ENCODE measurements around the gene ALOX5. TPM values are rescaled to one million over a fixed set of nuclear protein-coding genes. Genes with fewer than 3 reads are reported as not detected.

ALOX5 gene
- total RNA-seq, 1 experiment from 2014 or later, result 6.1 TPM

DNA sequence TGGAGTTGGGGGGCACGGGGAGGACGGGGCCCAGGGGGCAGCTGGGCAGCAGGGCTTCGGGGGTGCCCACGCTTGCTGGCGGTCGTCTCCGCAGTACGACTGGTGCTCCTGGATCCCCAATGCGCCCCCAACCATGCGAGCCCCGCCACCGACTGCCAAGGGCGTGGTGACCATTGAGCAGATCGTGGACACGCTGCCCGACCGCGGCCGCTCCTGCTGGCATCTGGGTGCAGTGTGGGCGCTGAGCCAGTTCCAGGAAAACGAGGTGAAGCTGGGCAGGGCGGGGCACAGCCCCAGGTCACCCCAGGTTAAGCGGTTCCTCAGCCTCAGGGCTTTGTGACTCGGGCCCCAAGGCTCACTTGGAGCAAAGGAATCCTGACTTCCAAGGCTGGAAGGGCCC, 70.0 kb downstream of the ALOX5 start (continued):
- TF ChIP-seq, protein P1, sequence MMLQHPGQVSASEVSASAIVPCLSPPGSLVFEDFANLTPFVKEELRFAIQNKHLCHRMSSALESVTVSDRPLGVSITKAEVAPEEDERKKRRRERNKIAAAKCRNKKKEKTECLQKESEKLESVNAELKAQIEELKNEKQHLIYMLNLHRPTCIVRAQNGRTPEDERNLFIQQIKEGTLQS (IDR thresholded peaks at IDR 0.05), result no peak
- TF ChIP-seq, protein P2, sequence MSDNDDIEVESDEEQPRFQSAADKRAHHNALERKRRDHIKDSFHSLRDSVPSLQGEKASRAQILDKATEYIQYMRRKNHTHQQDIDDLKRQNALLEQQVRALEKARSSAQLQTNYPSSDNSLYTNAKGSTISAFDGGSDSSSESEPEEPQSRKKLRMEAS (IDR thresholded peaks at IDR 0.05), result no peak

DNA sequence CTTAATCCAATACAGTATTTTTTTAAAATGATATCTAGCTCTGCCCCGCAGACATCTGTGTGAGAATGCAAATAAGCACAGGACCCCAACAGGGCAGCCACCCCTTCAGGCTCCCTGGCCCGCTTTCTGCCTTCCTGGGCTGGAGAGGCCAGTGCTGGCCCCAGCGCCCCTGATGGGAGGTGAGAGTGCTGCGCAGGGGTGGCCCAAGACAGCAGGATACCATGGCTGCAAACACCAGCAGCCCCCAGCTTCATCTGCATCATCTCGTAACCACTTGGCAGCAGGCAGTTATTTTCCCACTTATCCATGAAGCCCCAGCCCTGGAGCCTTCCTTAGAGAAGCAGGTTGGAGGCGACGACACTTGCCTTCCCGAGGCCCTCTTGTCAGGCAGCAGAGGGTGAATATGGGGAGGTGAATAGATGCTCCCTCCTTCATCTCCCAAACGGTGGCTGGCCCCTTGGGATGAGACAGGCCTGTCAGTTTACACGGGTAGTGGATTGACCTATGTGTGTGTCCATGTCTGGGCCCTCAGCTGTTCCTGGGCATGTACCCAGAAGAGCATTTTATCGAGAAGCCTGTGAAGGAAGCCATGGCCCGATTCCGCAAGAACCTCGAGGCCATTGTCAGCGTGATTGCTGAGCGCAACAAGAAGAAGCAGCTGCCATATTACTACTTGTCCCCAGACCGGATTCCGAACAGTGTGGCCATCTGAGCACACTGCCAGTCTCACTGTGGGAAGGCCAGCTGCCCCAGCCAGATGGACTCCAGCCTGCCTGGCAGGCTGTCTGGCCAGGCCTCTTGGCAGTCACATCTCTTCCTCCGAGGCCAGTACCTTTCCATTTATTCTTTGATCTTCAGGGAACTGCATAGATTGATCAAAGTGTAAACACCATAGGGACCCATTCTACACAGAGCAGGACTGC, 71.2 kb downstream of the ALOX5 start:
- Histone ChIP-seq H3K9me2 (ENCODE audit: insufficient read depth) (no peaks in the 10 kb centered on the region), H3K4me2 (ENCODE audit: low read length) (no peak overlapping the region), H3K27ac (ENCODE audit: low read depth, low read length) (no peak overlapping the region), H3K79me2 (ENCODE audit: insufficient read depth, low read length) (no peaks in the 10 kb centered on the region), H3K9ac (ENCODE audit: low read length) (no peak overlapping the region), H2AFZ (ENCODE audit: low read depth, low read length, poor library complexity, severe bottlenecking) (no peak overlapping the region), H3K27me3 (ENCODE audit: insufficient read depth, low read length) (no peaks in the 10 kb centered on the region), H3K9me3 (ENCODE audit: control insufficient read depth in 1 of 2, insufficient read depth in 1 of 2, low read depth in 1 of 2, low read length in 2 of 2) (no peaks in the 10 kb centered on the region), H4K20me1 (ENCODE audit: insufficient read depth) (no peaks in the 10 kb centered on the region), H3K4me3 (replicated peaks in 1 of 2; ENCODE audit: low read depth in 1 of 2, low read length in 2 of 2) (no peak overlapping the region), H3K36me3 (ENCODE audit: control insufficient read depth in 1 of 2, insufficient read depth in 2 of 2, low read length in 2 of 2) (no peaks in the 10 kb centered on the region), H3K4me1 (ENCODE audit: control insufficient read depth in 1 of 2, insufficient read depth in 2 of 2, low read length in 2 of 2) (no peaks in the 10 kb centered on the region)
- ATAC-seq (no peak), DNase-seq (ENCODE audit: low read depth, low spot score) (no peak)
- ChIA-PET POLR2A (no interaction called here), CTCF (no interaction called here), RAD21 (ENCODE audit: low non-redundant PET in 1 of 2, low total read pairs in 2 of 2, uncharacterized antibody in 2 of 2, unreplicated experiment in 2 of 2) (no interaction called here)
- intact Hi-C loops (cut with micrococcal nuclease), result no loop called here
- BruUV-seq (replicated peaks), result no TSS peak
- TF ChIP-seq ELF1 (IDR thresholded peaks at IDR 0.05; ENCODE audit: borderline replicate concordance, low read depth), result no peak
- TF ChIP-seq, protein P2 (IDR thresholded peaks at IDR 0.05), result no peak
- no peak for TF ChIP-seq RAD21 (IDR thresholded peaks at IDR 0.05; ENCODE audit: low read depth)
- TF ChIP-seq, protein P3, sequence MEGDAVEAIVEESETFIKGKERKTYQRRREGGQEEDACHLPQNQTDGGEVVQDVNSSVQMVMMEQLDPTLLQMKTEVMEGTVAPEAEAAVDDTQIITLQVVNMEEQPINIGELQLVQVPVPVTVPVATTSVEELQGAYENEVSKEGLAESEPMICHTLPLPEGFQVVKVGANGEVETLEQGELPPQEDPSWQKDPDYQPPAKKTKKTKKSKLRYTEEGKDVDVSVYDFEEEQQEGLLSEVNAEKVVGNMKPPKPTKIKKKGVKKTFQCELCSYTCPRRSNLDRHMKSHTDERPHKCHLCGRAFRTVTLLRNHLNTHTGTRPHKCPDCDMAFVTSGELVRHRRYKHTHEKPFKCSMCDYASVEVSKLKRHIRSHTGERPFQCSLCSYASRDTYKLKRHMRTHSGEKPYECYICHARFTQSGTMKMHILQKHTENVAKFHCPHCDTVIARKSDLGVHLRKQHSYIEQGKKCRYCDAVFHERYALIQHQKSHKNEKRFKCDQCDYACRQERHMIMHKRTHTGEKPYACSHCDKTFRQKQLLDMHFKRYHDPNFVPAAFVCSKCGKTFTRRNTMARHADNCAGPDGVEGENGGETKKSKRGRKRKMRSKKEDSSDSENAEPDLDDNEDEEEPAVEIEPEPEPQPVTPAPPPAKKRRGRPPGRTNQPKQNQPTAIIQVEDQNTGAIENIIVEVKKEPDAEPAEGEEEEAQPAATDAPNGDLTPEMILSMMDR (IDR thresholded peaks at IDR 0.05 in 2 of 3, conservative IDR thresholded peaks at IDR 0.05 in 1 of 3; ENCODE audit: borderline replicate concordance in 1 of 3, insufficient read depth in 1 of 3, low read depth in 2 of 3, low read length in 2 of 3), result no peak
- TF ChIP-seq, protein P4, sequence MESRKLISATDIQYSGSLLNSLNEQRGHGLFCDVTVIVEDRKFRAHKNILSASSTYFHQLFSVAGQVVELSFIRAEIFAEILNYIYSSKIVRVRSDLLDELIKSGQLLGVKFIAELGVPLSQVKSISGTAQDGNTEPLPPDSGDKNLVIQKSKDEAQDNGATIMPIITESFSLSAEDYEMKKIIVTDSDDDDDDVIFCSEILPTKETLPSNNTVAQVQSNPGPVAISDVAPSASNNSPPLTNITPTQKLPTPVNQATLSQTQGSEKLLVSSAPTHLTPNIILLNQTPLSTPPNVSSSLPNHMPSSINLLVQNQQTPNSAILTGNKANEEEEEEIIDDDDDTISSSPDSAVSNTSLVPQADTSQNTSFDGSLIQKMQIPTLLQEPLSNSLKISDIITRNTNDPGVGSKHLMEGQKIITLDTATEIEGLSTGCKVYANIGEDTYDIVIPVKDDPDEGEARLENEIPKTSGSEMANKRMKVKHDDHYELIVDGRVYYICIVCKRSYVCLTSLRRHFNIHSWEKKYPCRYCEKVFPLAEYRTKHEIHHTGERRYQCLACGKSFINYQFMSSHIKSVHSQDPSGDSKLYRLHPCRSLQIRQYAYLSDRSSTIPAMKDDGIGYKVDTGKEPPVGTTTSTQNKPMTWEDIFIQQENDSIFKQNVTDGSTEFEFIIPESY (IDR thresholded peaks at IDR 0.05; ENCODE audit: extremely low read depth, insufficient replicate concordance, low read length), result no peak
- no peak for TF ChIP-seq CBX3 (IDR thresholded peaks at IDR 0.05; ENCODE audit: low read depth)
- no peak for TF ChIP-seq CEBPB (IDR thresholded peaks at IDR 0.05; ENCODE audit: low read depth)
- TF ChIP-seq SIN3A (IDR thresholded peaks at IDR 0.05; ENCODE audit: low read depth), result no peak
- no peak for TF ChIP-seq JUND (IDR thresholded peaks at IDR 0.05)
- TF ChIP-seq SP1 (IDR thresholded peaks at IDR 0.05; ENCODE audit: low read depth), result no peak
- TF ChIP-seq POLR2AphosphoS5 (IDR thresholded peaks at IDR 0.05; ENCODE audit: low read depth, low read length), result no peak
- TF ChIP-seq SRF (IDR thresholded peaks at IDR 0.05; ENCODE audit: low read depth), result no peak

Measured in HCT116 (cell line).